GM12872 (cell line): ENCODE measurements around the gene C15orf61.

Source experiments
- TF ChIP-seq, protein P1 (sequence below): IDR thresholded peaks from 3 replicates; pipeline ENCODE4 v1.5.1; 2011; ENCODE audit warnings: low read depth, mild to moderate bottlenecking, low read length, moderate library complexity; ENCODE audit not compliant: insufficient read depth

C15orf61 gene

DNA sequence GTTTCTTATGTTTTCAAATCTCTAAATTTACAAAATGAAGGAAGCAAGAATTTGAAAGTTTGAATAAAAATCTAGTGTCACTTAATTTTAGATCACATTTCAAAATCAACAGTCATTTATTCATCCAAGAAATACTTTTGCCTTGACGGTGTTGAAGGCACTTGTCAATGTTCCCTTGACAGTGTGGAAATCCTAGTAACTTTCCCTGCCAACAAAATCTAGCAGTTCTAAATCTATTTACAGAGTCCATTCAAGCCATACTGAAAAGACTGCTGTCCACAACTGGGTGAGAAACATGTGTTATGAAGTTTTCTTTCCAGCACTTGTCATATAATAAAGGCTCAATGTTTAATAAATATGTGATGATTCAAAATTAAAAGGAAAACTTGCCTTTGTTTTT is 12.9 kb downstream of the C15orf61 start:
- TF ChIP-seq, protein P1, sequence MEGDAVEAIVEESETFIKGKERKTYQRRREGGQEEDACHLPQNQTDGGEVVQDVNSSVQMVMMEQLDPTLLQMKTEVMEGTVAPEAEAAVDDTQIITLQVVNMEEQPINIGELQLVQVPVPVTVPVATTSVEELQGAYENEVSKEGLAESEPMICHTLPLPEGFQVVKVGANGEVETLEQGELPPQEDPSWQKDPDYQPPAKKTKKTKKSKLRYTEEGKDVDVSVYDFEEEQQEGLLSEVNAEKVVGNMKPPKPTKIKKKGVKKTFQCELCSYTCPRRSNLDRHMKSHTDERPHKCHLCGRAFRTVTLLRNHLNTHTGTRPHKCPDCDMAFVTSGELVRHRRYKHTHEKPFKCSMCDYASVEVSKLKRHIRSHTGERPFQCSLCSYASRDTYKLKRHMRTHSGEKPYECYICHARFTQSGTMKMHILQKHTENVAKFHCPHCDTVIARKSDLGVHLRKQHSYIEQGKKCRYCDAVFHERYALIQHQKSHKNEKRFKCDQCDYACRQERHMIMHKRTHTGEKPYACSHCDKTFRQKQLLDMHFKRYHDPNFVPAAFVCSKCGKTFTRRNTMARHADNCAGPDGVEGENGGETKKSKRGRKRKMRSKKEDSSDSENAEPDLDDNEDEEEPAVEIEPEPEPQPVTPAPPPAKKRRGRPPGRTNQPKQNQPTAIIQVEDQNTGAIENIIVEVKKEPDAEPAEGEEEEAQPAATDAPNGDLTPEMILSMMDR: no peak

- TF ChIP-seq, protein P1: no peak
These were observed 13.4 kb downstream of the C15orf61 start for GRCh38 chr15:67534360-67534759.

GRCh38 chr15:67537771-67538170 is 16.8 kb downstream of the C15orf61 start:
- TF ChIP-seq, protein P1: no peak

DNA sequence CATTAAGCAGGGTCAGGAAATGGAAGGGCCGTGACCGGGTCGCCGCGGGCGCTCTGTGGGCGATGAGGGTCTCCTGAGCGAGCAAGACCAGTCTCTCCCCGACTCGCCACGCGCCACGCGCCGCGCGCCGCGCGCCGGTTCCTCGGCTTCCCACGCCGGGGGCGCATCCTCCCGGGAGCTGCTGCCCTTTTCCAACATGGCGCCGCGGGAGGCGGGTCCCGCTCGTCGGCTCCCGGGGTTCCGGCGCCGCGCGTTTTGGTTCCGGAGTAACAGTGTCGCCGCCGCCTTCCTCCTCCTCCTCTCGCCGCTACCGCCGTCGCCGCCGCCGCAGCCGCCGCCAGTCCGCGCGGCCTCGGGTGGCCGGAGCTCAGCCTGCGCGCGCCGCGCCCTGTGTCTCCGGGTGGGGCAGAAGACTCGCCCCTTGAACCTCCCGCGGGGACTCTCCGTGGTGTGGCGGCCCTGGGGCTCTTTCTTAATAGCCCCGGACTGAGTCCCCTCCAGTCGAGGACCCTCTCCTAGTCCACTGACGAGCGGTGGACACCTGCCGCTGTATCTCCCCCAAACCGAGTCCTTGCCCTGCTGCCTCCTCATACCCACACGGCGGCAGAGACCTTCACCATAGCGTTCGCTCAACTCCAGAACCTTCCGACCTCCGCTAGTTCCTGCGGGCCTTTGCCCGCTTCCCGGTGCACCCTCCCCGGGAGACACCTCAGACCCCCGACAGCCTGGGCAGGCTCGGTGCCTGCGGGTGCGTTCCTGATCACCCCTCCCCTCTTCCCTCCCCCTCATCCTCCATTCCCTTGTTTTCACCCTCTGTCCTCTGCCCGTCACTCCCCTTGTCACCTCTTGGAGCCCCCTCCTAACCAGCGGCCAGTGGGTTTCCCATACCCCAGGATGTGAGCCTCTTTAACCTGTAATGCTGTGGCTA is 21.8 kb downstream of the C15orf61 start, which contains the start of gene MAP2K5:
MAP2K5 (plus strand) TSS at position 284 of the 928 bp plus-strand sequence; CDS start at position 917, 633 bp downstream.
- TF ChIP-seq, protein P1: no peak

- TF ChIP-seq, protein P1: no peak
These were observed 22.4 kb downstream of the C15orf61 start for GRCh38 chr15:67543348-67543718.

DNA sequence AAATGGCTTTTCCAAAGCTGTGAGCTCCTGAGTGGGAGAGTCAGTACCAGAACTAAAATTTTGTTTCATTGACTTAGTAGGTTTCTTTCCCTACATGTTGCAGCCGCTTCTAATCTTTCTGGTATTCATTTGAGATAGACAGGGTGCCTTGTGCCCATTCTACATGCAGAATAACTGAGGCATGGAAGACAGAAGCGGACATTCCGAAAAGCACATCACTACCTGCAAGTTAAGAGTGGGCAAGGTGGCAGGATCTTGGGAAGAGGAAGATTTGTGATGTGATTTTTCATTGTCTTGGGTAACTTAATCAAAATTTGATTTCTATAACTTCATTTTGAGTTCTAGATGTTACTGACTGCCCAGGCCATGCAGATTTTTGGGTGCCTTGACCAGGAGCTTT is 23.5 kb downstream of the C15orf61 start:
- TF ChIP-seq, protein P1: no peak

GRCh38 chr15:67545864-67546263 is 24.9 kb downstream of the C15orf61 start:
- TF ChIP-seq, protein P1: no peak
